ENCODE measurements around the gene ST6GAL1. TPM values are rescaled to one million over a fixed set of nuclear protein-coding genes. Genes with fewer than 3 reads are reported as not detected.

The ST6GAL1 gene
- total and polyA plus RNA-seq, 12 donors, result 19.5 to 94.7 (median 65.8) TPM

- WGBS, 2 donors, result 97 to 98% methylated on average over 1 of the region's 1 CpG
- intact Hi-C loops (cut with DNase I), result no loop called here
- no peak for DNase-seq
- no peak for TF ChIP-seq CTCF (IDR thresholded peaks at IDR 0.05)
- Histone ChIP-seq H3K27me3 (no peaks in the 10 kb centered on the region), H3K27ac (no peak overlapping the region), H3K36me3 (peaks cover 0 to 27% (median 0%) of the 10 kb centered on the region in 9 donors), H3K9me3 (peaks cover 0 to 26% (median 5%) of the 10 kb centered on the region in 11 donors), H3K4me1 (peaks cover 0 to 35% (median 31%) of the 10 kb centered on the region in 9 donors), H3K4me3 (no peak overlapping the region)
- ATAC-seq, result no peak
Observed at GRCh38 chr3:187036394-187036793, 106.1 kb downstream of the ST6GAL1 start.

GRCh38 chr3:187039100-187039722, 108.9 kb downstream of the ST6GAL1 start:
- Histone ChIP-seq H3K4me3 (no peak overlapping the region), H3K36me3 (peaks cover 0 to 46% (median 14%) of the 10 kb centered on the region in 9 donors), H3K27ac (peak overlapping the region in 7 of 10 donors; percentile 6 to 63 (median 45)), H3K9me3 (peaks cover 0 to 25% (median 5%) of the 10 kb centered on the region in 11 donors), H3K4me1 (peaks cover 0 to 54% (median 45%) of the 10 kb centered on the region in 9 donors), H3K27me3 (no peaks in the 10 kb centered on the region)
- TF ChIP-seq CTCF (IDR thresholded peaks at IDR 0.05), result no peak
- DNase-seq, result no peak
- ATAC-seq, result peak in 5 of 8 donors; percentile 37 to 70 (median 54)
- intact Hi-C loops (cut with DNase I), result no loop called here
- WGBS, 2 donors, result 72% methylated on average over 10 of the region's 10 CpGs

GRCh38 chr3:187039723-187040414, 109.5 kb downstream of the ST6GAL1 start:
- peak overlapping the region in 6 of 10 donors; percentile 6 to 63 (median 48) for H3K27ac ChIP-seq
- intact Hi-C loops (cut with DNase I), result loop anchor here in 3 of 10 donors (10.0 kb wide), 1 partner anchor 105 kb away; the partner anchor contains the start of gene ST6GAL1 (in 3 of the 3)
- no peak for ATAC-seq

More at GRCh38 chr3:187039723-187040414, 109.5 kb downstream of the ST6GAL1 start:
- TF ChIP-seq CTCF (IDR thresholded peaks at IDR 0.05), result no peak
- Histone ChIP-seq H3K4me3 (no peak overlapping the region), H3K27me3 (no peaks in the 10 kb centered on the region), H3K36me3 (peaks cover 0 to 46% (median 14%) of the 10 kb centered on the region in 9 donors), H3K4me1 (peaks cover 0 to 61% (median 51%) of the 10 kb centered on the region in 9 donors), H3K9me3 (peaks cover 0 to 19% (median under 1%) of the 10 kb centered on the region in 11 donors)
- WGBS, 2 donors, result 84% methylated on average over 6 of the region's 6 CpGs
- no peak for DNase-seq

All from heart right ventricle (tissue), 16 donors.